Endothelial cell of umbilical vein (primary cell): ENCODE data around the gene LIPI. TPM values are rescaled to one million over a fixed set of nuclear protein-coding genes. Genes with fewer than 3 reads are reported as not detected.

ENCODE experiments used
- BruUV-seq: library from RNA; stranded (reverse); fragments of 400-500 nt; replicated peaks from 2 replicates; lab custom pipeline; 2021; lab: Mats Ljungman, UMichigan
- CTCF ChIA-PET: fragments of 300-600, 350-600 bp; sonication (Branson Sonifier 250); formaldehyde crosslinking; loops from one replicate; lab custom pipeline; 2021; ENCODE audit warnings: antibody characterized with exemption, inconsistent platforms; lab: Charles Lee
- POLR2A ChIA-PET: fragments of 300-600, 350-600 bp; sonication (Branson Sonifier 250); formaldehyde crosslinking; loops from one replicate; lab custom pipeline; 2021; ENCODE audit warnings: antibody characterized with exemption, inconsistent platforms; lab: Charles Lee
- DNase-seq: peaks from one replicate; pipeline ENCODE4 v3.0.0-alpha.2; 2011; ENCODE audit warnings: low read depth, low spot score
- FAIRE-seq: peaks from 2 replicates; lab custom pipeline; 2011; peaks lifted over from hg19 to GRCh38; lab: Jason Lieb, UNC
- H2AFZ ChIP-seq: 2 replicates; pipeline ENCODE4 v1.6.0; 2012; ENCODE audit warnings: low read depth, low read length, control low read depth, inconsistent platforms
- H3K27ac ChIP-seq: 2 replicates; pipeline ENCODE4 v1.5.1; 2011; ENCODE audit warnings: low read depth, mild to moderate bottlenecking, control low read depth, low read length, moderate library complexity; ENCODE audit not compliant: insufficient read depth
- H3K27me3 ChIP-seq, 2 experiments: 2 replicates each; pipeline versions ENCODE4 v1.6.0 to v1.6.1; 2011; ENCODE audit warnings: low read length in 2 of 2, mixed read lengths in 1 of 2; ENCODE audit not compliant: control insufficient read depth in 2 of 2, insufficient read depth in 2 of 2
- H3K36me3 ChIP-seq, 2 experiments: 2 replicates in 1 of 2; 3 replicates in 1 of 2; pipeline ENCODE4 v1.5.1; 2011; ENCODE audit warnings: low read length in 2 of 2, mild to moderate bottlenecking in 1 of 2, moderate library complexity in 1 of 2; ENCODE audit not compliant: control insufficient read depth in 2 of 2, insufficient read depth in 2 of 2; ENCODE audit errors: extremely low read depth in 1 of 2
- H3K4me1 ChIP-seq: 3 replicates; pipeline ENCODE4 v1.5.1; 2011; ENCODE audit warnings: mild to moderate bottlenecking, low read length; ENCODE audit not compliant: control insufficient read depth, insufficient read depth; ENCODE audit errors: extremely low read depth
- H3K4me2 ChIP-seq: 2 replicates; pipeline ENCODE4 v1.6.1; 2011; ENCODE audit warnings: low read length, control low read depth, mixed read lengths; ENCODE audit not compliant: insufficient read depth
- H3K4me3 ChIP-seq, 3 experiments: fragments of 200-600 bp in 1 of 3; sonication (generic), shearing (Covaris generic) in 1 of 3; replicated peaks in 1 of 3; 2 replicates each; pipeline ENCODE4 v1.5.1; 2011 to 2016; ENCODE audit warnings: control low read depth in 3 of 3, low read length in 3 of 3, mild to moderate bottlenecking in 2 of 3, inconsistent platforms in 1 of 3, low read depth in 1 of 3, moderate library complexity in 1 of 3; ENCODE audit not compliant: insufficient read depth in 1 of 3
- H3K79me2 ChIP-seq: 2 replicates; pipeline ENCODE4 v1.6.0; 2012; ENCODE audit warnings: low read length, inconsistent platforms; ENCODE audit not compliant: control insufficient read depth, insufficient read depth
- H3K9ac ChIP-seq: replicated peaks from 2 replicates; pipeline ENCODE3; 2011; ENCODE audit warnings: low read length, control low read depth; ENCODE audit not compliant: insufficient read depth; ENCODE audit errors: extremely low read depth
- H3K9me1 ChIP-seq: replicated peaks from 3 replicates; pipeline ENCODE4 v1.6.0; 2011; ENCODE audit warnings: mild to moderate bottlenecking, low read length; ENCODE audit not compliant: control insufficient read depth, insufficient read depth; ENCODE audit errors: extremely low read depth
- H3K9me3 ChIP-seq: replicated peaks from 2 replicates; pipeline ENCODE4 v1.5.1; 2012; ENCODE audit warnings: low read length, inconsistent platforms; ENCODE audit not compliant: control insufficient read depth, insufficient read depth
- H4K20me1 ChIP-seq: replicated peaks from 2 replicates; pipeline ENCODE3; 2011; ENCODE audit warnings: mild to moderate bottlenecking, low read length; ENCODE audit not compliant: control insufficient read depth, insufficient read depth; ENCODE audit errors: extremely low read depth
- FOS ChIP-seq: IDR thresholded peaks from 2 replicates; pipeline ENCODE4 v1.6.1; 2011; ENCODE audit warnings: mild to moderate bottlenecking, low read length, moderate library complexity, borderline replicate concordance; ENCODE audit not compliant: insufficient read depth
- GATA2 ChIP-seq: IDR thresholded peaks from 2 replicates; pipeline ENCODE4 v1.7.0; 2011; ENCODE audit warnings: low read depth, mild to moderate bottlenecking, moderate library complexity, mixed read lengths, low read length; ENCODE audit not compliant: insufficient read length, insufficient read depth
- MYC ChIP-seq: IDR thresholded peaks from one replicate; pipeline ENCODE4 v1.6.1; 2011; ENCODE audit warnings: mild to moderate bottlenecking, low read depth, low read length
- dilution Hi-C: fragments of 300-500 bp; cut with MboI; formaldehyde crosslinking; loops from one replicate; pipeline ENCODE4 v1.15.0; 2019; ENCODE audit warnings: low sequenced_read_pairs; ENCODE audit not compliant: extremely low pct_ligation_motif_present
- intact Hi-C: fragments of 100-400 bp; cut with micrococcal nuclease; formaldehyde crosslinking; loops from one replicate; pipeline ENCODE4 v1.10.0; 2022
- polyA plus RNA-seq, 4 experiments: library from polyadenylated mRNA; depleted of rRNA in 3 of 4; stranded (reverse) in 3 of 4; unstranded in 1 of 4; fragments of >200 nt; gene quantifications; 2 replicates each; pipeline versions ENCODE4 v1.2.1 to v1.2.3, GENCODE V29; 2011 to 2012; ENCODE audit warnings: missing spikeins in 1 of 4
- total RNA-seq: library from RNA; stranded (reverse); gene quantifications from 2 replicates; pipeline ENCODE4 v1.2.3, GENCODE V29; 2021

LIPI gene
- total and polyA plus RNA-seq, 2 donors (not counting 3 experiments of a cell fraction or from before 2014, with no cell fraction given): not detected

DNA sequence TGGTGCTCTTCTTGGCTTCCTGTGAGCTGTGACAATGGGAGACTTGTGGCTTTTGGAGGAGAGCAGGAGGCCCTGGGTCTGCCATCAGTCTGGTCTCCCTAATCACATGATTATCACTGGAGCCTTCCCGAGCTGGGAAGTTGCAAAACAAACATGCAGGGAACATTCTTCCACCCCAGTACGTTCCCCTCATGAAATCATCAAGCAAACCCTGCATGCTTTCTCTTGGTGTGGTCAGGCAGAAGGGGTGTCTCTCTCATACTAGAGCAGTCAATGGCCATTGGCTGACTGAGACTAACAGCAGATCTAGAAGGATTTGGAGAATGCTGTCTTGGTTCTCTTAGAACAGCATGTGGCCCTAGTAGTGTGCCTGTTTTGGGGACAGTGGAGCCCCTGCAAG lies 111.2 kb downstream of the LIPI start:
- Histone ChIP-seq H3K4me1 (no peaks in the 10 kb centered on the region), H3K27me3 (no peaks in the 10 kb centered on the region), H3K27ac (no peak overlapping the region), H3K9ac (no peak overlapping the region), H2AFZ (no peak overlapping the region), H3K4me2 (no peak overlapping the region), H3K4me3 (no peak overlapping the region), H3K9me3 (peaks cover 2% of the 10 kb centered on the region), H3K36me3 (no peaks in the 10 kb centered on the region), H3K9me1 (no peaks in the 10 kb centered on the region), H4K20me1 (no peaks in the 10 kb centered on the region), H3K79me2 (no peaks in the 10 kb centered on the region)
- FAIRE-seq: no peak
- ChIA-PET POLR2A (no interaction called here), CTCF (no interaction called here)
- TF ChIP-seq MYC (no peak), FOS (no peak)
- dilution Hi-C loops: no loop called here
- no TSS peak for BruUV-seq
- intact Hi-C loops: no loop called here
- no peak for DNase-seq

GRCh38 chr21:14097881-14098499 lies 112.8 kb downstream of the LIPI start:
- ChIA-PET CTCF (no interaction called here), POLR2A (no interaction called here)
- no peak for DNase-seq
- BruUV-seq: no TSS peak
- TF ChIP-seq GATA2: no peak
- H3K4me1 ChIP-seq: no peaks in the 10 kb centered on the region
- H3K4me3 ChIP-seq: no peak overlapping the region
- H3K9me3 ChIP-seq: peaks cover 2% of the 10 kb centered on the region
- H3K27me3 ChIP-seq: no peaks in the 10 kb centered on the region
- no peak overlapping the region for H3K9ac ChIP-seq
- H3K4me2 ChIP-seq: no peak overlapping the region
- no peaks in the 10 kb centered on the region for H3K36me3 ChIP-seq
- H3K9me1 ChIP-seq: no peaks in the 10 kb centered on the region
- no peak overlapping the region for H2AFZ ChIP-seq
- FAIRE-seq: no peak
- H3K27ac ChIP-seq: no peak overlapping the region
- intact Hi-C loops (no loop called here), dilution Hi-C loops (no loop called here)
- no peaks in the 10 kb centered on the region for H3K79me2 ChIP-seq
- H4K20me1 ChIP-seq: no peaks in the 10 kb centered on the region
